ENCODE measurements around the gene VPS33A. TPM values are rescaled to one million over a fixed set of nuclear protein-coding genes. Genes with fewer than 3 reads are reported as not detected.

The VPS33A gene
- total and polyA plus RNA-seq, 2 of the 8 experiments (the other 6 are each of a cell fraction or from before 2014, with no cell fraction given): 16.4 to 41.8 TPM

DNA sequence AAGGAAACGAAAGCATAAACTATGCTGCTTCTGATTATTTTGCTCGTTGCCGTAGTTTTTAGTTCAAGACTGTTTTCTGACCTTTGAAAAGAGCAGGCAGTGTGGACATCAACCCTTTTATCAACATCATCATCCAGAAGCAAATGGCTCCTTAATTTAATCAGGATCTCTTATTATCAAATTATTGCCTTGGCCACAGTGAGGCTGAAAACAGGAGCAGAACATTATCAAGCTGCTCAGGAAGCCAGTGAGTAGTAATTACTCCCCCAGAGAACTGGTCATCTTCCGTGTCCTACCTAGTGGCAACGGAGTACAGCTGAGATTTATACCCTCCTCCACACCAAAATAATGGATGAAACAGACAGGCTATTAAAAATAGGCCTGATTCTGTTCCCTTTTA lies 38.2 kb downstream of the VPS33A start:
- Histone ChIP-seq H3K23ac (ENCODE audit: insufficient read length) (no peak overlapping the region), H3K27me3 (replicated peaks in 1 of 4; ENCODE audit: control insufficient read depth in 3 of 4, extremely low read depth in 1 of 4, insufficient read depth in 3 of 4, low read length in 3 of 4) (no peaks in the 10 kb centered on the region; a peak in 2 of 7 replicates), H2AFZ (ENCODE audit: low read length) (no peak overlapping the region), H4K8ac (ENCODE audit: extremely low read depth, insufficient read depth, low read length) (no peak overlapping the region), H2AK5ac (ENCODE audit: low read depth, low read length) (no peak overlapping the region), H3K4me2 (ENCODE audit: insufficient read depth in 1 of 2, low read depth in 2 of 2, low read length in 2 of 2) (no peak overlapping the region), H3K9me3 (ENCODE audit: insufficient read depth in 2 of 2, low read depth in 1 of 2, low read length in 1 of 2) (no peaks in the 10 kb centered on the region), H3K36me3 (ENCODE audit: control insufficient read depth in 2 of 4, insufficient read depth in 4 of 4, low read length in 3 of 4) (peaks cover 4 to 21% (median 8%) of the 10 kb centered on the region in 4 experiments; a peak in 7 of 8 replicates), H3K4me3 (ENCODE audit: extremely low read depth in 1 of 4, insufficient read depth in 2 of 4, low read depth in 3 of 4, low read length in 4 of 4) (no peak overlapping the region), H4K5ac (ENCODE audit: insufficient read length, low read depth, low read length) (no peak overlapping the region), H3K79me2 (ENCODE audit: control insufficient read depth in 1 of 2, insufficient read depth in 2 of 2, low read length in 2 of 2) (peaks cover 6 to 24% of the 10 kb centered on the region in 2 experiments), H2BK120ac (replicated peaks; ENCODE audit: low read depth, low read length) (no peak overlapping the region), H3K79me1 (ENCODE audit: low read depth, low read length) (peaks cover 3% of the 10 kb centered on the region; the same call in 1 of the 2 replicates), H2BK15ac (ENCODE audit: low read length) (no peak overlapping the region), H3K18ac (ENCODE audit: extremely low read depth, low read length) (no peak overlapping the region), H3K9ac (replicated peaks in 1 of 4; ENCODE audit: extremely low read depth in 1 of 4, low read depth in 3 of 4, low read length in 3 of 4) (no peak overlapping the region), H3K23me2 (ENCODE audit: low read depth, low read length) (peaks cover 2% of the 10 kb centered on the region; the same call in 1 of the 2 replicates), H3K27ac (ENCODE audit: low read depth, low read length) (no peak overlapping the region), H3K4ac (replicated peaks; ENCODE audit: insufficient read length, low read depth, low read length) (no peak overlapping the region), H4K20me1 (replicated peaks in 1 of 2; ENCODE audit: control insufficient read depth in 1 of 2, insufficient read depth in 2 of 2, low read length in 2 of 2) (peaks cover 0 to 3% of the 10 kb centered on the region in 2 experiments), H2BK12ac (ENCODE audit: low read depth, low read length) (no peak overlapping the region), H2BK20ac (ENCODE audit: low read length) (no peak overlapping the region), H3K56ac (replicated peaks; ENCODE audit: insufficient read length, low read depth, low read length) (no peak overlapping the region), H3K14ac (ENCODE audit: insufficient read length) (no peak overlapping the region), H4K91ac (replicated peaks; ENCODE audit: insufficient read length, low read length) (no peak overlapping the region), H2BK5ac (ENCODE audit: low read depth, low read length) (no peak overlapping the region), H3K4me1 (replicated peaks in 1 of 4; ENCODE audit: control insufficient read depth in 3 of 4, insufficient read depth in 4 of 4, low read length in 3 of 4) (peaks cover 3 to 13% (median 10%) of the 10 kb centered on the region in 4 experiments)
- WGBS, 2 experiments (ENCODE audit: extremely low coverage in 1 of 2, insufficient coverage in 1 of 2, insufficient read length in 1 of 2, insufficient replicate concordance in 2 of 2, low coverage in 1 of 2, low lambda C conversion rate in 2 of 2, missing lambda C conversion rate in 1 of 2): 96% methylated on average over 5 of the region's 5 CpGs; no CpG with 5 or more reads in 1 of the 2 experiments
- CTCF ChIA-PET (ENCODE audit: partially characterized antibody): interaction anchor here (1.0 kb wide), 1 partner anchor 13 kb away, joined by 3 read pairs; no protein-coding TSS in a partner anchor
- POLR2A ChIA-PET (ENCODE audit: partially characterized antibody): interaction anchor here (0.6 to 15.7 kb wide), 4 partner anchors 8 to 20 kb away, joined by 3 to 230 read pairs (median 3); partner anchors contain the start of gene B3GNT4
- FAIRE-seq (no peak), DNase-seq (ENCODE audit: low read depth in 1 of 2, low spot score in 2 of 2) (no peak)
- TF ChIP-seq POU5F1 (IDR thresholded peaks at IDR 0.05; ENCODE audit: low read depth, low read length) (no peak), SP1 (IDR thresholded peaks at IDR 0.05; ENCODE audit: low read depth, low read length) (no peak)
